ENCODE data around the gene ABCB8.

ABCB8 gene

GRCh38 chr7:151028131-151028947, at the start of gene ABCB8:
TSS of gene ABCB8 (plus strand) at chr7:151028450. CDS start at chr7:151028516, 66 bp downstream.
- DNase-seq = peak; percentile 99

- no peak for DNase-seq
Measured at GRCh38 chr7:150979713-150980390, 48.4 kb upstream of the ABCB8 start.

- DNase-seq = no peak
Measured at GRCh38 chr7:150980663-150981062, 47.6 kb upstream of the ABCB8 start.

GRCh38 chr7:150981644-150982043, 46.6 kb upstream of the ABCB8 start:
- DNase-seq = no peak

GRCh38 chr7:150982351-150982750, 45.9 kb upstream of the ABCB8 start:
- DNase-seq = no peak

- peak; percentile 47 for DNase-seq
Measured at GRCh38 chr7:150983893-150984368, 44.3 kb upstream of the ABCB8 start.

- DNase-seq = peak; percentile 66
Measured at GRCh38 chr7:150986099-150986512, 42.1 kb upstream of the ABCB8 start.

GRCh38 chr7:150986556-150986955, 41.7 kb upstream of the ABCB8 start:
- no peak for DNase-seq

- DNase-seq = peak; percentile 74
Measured at GRCh38 chr7:150988230-150989226, 39.7 kb upstream of the ABCB8 start.

GRCh38 chr7:150989456-150989855, 38.8 kb upstream of the ABCB8 start:
- no peak for DNase-seq

- no peak for DNase-seq
Measured at GRCh38 chr7:150990416-150991186, 37.6 kb upstream of the ABCB8 start, which contains the start of gene NOS3. TSS of gene NOS3 (plus strand) at chr7:150991017. CDS start at chr7:150993804, 2,787 bp downstream.

- DNase-seq = no peak
Measured at GRCh38 chr7:150992051-150992640, 36.1 kb upstream of the ABCB8 start.

GRCh38 chr7:150992833-150993302, 35.4 kb upstream of the ABCB8 start:
- DNase-seq = no peak

- DNase-seq = no peak
Measured at GRCh38 chr7:150993511-150993910, 34.7 kb upstream of the ABCB8 start.

GRCh38 chr7:150994141-150994837, 34.0 kb upstream of the ABCB8 start:
- DNase-seq = no peak

GRCh38 chr7:150994838-150995510, 33.3 kb upstream of the ABCB8 start:
- DNase-seq = no peak

- DNase-seq = no peak
Measured at GRCh38 chr7:150996376-150997074, 31.7 kb upstream of the ABCB8 start.

- DNase-seq = no peak
Measured at GRCh38 chr7:150997075-150997511, 31.2 kb upstream of the ABCB8 start.

GRCh38 chr7:150997817-150998216, 30.4 kb upstream of the ABCB8 start:
- no peak for DNase-seq
